Suppressor macrophage (primary cell): Measurements from ENCODE around the gene ZDHHC18.

Experiments used
- DNase-seq, 4 experiments: peaks; one replicate each; pipeline ENCODE4 v3.0.0-alpha.2; 2020 to 2022
- total RNA-seq, 17 experiments: gene quantifications; one replicate each; lab custom pipeline; 2026; ENCODE audit warnings: mixed read lengths in 6 of 17, inconsistent platforms in 3 of 17; lab: John Stamatoyannopoulos, UW

The ZDHHC18 gene, protein sequence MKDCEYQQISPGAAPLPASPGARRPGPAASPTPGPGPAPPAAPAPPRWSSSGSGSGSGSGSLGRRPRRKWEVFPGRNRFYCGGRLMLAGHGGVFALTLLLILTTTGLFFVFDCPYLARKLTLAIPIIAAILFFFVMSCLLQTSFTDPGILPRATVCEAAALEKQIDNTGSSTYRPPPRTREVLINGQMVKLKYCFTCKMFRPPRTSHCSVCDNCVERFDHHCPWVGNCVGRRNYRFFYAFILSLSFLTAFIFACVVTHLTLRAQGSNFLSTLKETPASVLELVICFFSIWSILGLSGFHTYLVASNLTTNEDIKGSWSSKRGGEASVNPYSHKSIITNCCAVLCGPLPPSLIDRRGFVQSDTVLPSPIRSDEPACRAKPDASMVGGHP
- total RNA-seq = 15.0 to 43.2 (median 27.0) reads per million in 17 experiments

DNA sequence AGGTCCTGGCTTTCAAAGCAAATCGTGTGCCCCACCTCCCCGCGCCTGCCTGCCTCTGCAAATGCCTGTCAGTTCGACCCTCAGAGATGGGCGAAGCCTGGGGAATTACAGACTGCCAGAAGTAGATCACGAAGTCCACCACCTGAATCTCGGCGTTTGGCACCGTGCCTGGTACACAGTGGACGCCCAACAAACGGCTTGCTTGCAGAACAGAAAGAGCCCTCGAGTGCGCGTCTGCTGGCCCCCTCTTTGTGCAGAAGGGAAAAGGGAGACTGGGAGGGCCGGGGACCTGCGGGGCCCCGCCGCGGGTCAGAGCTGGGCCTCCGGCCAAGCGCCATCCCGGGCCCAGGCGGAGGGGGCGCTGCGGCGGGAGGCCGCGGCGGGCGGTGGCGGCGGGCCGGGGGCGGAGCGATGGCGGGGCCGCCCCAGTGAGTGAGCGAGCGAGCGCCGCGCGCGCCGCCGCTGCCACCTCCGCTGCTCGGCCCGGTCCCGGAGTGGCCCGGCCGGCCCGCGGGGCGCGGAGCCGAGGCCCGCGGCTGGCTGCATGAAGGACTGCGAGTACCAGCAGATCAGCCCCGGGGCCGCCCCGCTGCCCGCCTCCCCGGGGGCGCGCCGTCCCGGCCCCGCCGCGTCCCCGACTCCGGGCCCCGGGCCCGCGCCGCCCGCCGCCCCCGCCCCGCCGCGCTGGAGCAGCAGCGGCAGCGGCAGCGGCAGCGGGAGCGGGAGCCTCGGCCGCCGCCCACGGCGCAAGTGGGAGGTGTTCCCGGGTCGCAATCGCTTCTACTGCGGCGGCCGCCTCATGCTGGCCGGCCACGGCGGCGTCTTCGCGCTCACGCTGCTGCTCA, at the start of gene ZDHHC18:
Gene ZDHHC18, plus strand, starts transcription at position 428 of the 845 bp plus-strand sequence. Its CDS starts 117 bp downstream, at position 545.
- peak; percentile 77 to 94 (median 87) for DNase-seq

DNA sequence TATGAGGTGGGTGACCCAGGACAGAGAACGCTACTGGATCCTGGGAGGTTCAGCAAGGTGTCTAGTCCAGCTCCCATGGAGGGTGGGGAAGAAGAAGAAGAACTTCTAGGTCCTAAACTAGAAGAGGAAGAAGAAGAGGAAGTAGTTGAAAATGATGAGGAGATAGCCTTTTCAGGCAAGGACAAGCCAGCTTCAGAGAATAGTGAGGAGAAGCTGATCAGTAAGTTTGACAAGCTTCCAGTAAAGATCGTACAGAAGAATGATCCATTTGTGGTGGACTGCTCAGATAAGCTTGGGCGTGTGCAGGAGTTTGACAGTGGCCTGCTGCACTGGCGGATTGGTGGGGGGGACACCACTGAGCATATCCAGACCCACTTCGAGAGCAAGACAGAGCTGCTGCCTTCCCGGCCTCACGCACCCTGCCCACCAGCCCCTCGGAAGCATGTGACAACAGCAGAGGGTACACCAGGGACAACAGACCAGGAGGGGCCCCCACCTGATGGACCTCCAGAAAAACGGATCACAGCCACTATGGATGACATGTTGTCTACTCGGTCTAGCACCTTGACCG, 47.3 kb upstream of the ZDHHC18 start:
- DNase-seq = peak in 2 of 4 experiments; percentile 9 to 25

DNA sequence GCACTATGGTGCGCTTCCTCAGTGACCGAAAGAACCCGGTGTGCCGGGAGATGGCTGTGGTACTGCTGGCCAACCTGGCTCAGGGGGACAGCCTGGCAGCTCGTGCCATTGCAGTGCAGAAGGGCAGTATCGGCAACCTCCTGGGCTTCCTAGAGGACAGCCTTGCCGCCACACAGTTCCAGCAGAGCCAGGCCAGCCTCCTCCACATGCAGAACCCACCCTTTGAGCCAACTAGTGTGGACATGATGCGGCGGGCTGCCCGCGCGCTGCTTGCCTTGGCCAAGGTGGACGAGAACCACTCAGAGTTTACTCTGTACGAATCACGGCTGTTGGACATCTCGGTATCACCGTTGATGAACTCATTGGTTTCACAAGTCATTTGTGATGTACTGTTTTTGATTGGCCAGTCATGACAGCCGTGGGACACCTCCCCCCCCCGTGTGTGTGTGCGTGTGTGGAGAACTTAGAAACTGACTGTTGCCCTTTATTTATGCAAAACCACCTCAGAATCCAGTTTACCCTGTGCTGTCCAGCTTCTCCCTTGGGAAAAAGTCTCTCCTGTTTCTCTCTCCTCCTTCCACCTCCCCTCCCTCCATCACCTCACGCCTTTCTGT, 46.0 kb upstream of the ZDHHC18 start:
- DNase-seq = no peak

DNA sequence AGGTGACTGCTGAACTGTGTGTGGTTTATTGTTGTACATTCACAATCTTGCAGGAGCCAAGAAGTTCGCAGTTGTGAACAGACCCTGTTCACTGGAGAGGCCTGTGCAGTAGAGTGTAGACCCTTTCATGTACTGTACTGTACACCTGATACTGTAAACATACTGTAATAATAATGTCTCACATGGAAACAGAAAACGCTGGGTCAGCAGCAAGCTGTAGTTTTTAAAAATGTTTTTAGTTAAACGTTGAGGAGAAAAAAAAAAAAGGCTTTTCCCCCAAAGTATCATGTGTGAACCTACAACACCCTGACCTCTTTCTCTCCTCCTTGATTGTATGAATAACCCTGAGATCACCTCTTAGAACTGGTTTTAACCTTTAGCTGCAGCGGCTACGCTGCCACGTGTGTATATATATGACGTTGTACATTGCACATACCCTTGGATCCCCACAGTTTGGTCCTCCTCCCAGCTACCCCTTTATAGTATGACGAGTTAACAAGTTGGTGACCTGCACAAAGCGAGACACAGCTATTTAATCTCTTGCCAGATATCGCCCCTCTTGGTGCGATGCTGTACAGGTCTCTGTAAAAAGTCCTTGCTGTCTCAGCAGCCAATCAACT, 45.2 kb upstream of the ZDHHC18 start:
- DNase-seq = no peak

DNA sequence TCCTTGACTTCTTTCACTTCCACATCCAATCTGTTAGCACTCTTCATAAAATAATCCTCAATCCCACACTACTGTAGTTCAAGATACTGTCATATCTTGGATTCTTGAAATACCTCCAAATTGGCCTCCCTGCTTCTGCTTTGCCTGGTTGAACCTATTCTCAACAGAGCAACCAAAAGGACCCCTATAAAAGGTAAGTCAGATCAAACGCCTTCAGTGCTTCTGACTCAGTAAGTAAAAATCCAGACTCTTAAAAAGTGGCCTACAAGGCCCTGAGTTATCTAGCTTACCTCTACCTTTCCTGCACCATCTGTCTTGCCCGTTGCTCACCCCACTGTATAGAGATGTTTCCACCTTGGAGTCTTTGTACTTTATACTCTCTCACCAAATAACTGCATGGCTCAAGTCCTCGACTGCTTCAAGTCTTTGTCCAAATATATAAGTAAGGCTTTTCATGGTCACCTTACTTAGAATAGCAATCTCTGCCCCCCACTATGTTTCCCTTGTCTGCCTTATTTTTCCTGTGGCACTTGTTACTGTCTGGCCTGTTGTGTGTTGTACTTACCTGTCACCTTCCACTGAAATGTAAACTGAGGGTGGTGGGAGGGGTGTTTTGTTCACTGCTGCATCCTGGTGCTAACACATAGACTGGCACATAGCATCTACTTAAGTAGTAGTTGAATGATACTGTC, 43.8 kb upstream of the ZDHHC18 start:
- no peak for DNase-seq

DNA sequence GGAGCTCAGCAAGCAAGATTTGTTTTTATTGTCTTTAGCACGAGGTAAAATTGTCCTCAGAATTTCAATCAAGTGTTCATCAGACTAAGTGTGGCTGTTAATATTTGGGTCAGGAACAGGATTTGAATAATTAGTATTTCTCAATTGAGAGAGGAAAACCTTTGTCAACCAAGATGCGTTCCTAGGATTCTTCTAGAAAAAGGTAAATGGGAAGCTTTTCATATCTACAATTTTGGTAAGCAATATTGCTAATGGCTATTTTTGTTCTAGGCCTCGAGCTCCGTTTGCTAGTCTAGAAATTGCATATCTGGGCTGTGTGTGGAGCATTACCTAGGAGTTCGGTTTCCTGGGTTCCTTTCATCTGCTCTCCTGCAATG, 42.9 kb upstream of the ZDHHC18 start:
- DNase-seq = no peak

DNA sequence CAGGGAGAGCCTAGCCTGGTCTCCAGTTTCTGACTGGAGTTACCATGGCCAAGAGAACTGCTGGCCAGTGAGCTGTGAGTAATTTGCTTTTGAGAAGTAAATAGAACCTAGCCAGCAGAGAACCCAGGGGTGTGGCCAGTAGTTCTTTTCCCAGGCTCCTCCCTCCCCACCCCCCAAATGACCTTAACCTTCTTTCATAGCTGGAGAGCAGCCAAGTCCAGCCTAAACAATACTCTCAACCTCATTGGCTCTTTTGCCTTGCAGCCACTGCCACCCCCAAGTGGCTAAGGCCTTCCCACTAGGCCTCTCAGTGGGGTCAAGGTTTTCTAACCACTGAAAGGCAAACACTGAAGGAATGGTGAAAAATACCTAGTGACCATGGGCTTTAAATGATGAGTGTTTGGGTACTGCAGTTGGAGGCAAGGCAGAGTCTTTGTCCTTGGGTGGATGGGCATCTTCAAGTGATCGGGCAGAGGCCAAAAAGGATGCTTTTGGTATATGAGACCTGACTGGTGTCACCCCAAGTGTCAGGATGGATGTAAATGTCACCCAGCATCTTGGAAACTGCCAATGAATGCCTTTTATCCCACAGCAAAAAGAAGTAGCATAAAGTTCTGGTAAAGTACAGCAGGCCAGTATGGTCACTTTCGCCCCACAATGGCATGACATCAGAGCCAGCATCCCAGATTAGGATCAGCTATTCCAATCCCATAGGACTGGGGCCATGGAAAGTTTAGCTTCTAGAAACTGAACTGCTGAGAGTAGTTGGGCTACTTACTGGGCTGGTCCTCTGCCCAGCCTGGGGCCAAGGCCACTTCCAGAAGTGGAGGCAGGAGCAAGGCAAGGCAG, 42.2 kb upstream of the ZDHHC18 start:
- DNase-seq = peak in 3 of 4 experiments; percentile 34 to 56 (median 36)

DNA sequence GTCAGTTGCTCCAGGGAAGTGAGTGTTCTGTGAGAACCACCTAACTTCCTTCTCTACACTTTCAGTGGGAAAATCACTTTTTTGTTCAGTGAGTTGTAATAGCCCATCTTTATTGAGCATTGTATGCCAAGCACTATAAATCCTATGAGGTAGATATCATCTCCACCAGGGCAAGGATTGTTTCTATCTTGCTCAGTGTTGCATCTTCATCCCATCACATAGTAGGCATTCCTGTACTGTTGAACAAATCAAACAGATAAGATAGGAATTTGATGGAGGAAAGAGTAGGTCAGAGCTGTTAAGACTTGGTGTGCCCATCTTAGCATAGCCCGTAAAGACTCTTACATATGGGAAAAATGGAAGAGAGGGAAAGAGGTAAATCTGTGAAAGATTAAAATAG, 41.6 kb upstream of the ZDHHC18 start:
- DNase-seq = no peak

DNA sequence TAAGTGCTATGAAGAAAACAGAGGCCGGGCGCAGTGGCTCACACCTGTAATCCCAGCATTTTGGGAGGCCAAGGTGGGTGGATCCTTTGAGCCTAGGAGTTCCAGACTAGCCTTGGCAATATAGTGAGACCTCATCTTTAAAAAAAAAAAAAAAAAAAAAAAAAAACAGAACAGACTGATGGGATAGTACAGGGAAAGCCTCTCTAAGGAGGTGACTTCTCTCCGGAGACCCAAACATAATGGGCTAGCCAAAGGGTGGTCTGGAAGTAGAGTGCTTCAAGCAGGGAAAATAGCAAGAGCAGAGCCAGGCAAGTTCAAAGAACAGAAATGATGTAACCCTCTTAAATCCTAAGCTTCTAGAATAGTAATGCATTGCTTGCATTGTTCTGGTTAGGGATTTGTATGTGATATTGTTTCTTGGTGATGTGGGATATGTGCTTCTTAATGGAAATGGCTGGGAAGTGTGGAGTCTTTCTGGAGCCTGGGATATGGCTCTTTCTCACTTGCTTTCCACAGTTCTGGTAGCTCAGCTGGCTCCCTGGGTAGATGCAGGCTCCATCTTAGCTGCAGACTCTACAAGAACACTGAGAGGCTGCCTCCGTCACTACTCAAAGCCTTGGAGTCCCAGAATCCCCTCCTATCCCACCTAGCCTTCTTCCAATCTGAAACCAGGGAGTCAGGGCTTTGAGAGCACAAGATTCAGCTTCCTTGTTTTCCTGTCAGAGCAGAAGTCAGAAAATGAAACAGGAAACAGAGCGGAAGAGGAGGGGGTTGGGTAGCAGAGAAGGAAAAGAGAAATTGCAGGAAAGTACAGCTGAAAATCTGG, 40.7 kb upstream of the ZDHHC18 start:
- DNase-seq = peak; percentile 65 to 83 (median 82)

DNA sequence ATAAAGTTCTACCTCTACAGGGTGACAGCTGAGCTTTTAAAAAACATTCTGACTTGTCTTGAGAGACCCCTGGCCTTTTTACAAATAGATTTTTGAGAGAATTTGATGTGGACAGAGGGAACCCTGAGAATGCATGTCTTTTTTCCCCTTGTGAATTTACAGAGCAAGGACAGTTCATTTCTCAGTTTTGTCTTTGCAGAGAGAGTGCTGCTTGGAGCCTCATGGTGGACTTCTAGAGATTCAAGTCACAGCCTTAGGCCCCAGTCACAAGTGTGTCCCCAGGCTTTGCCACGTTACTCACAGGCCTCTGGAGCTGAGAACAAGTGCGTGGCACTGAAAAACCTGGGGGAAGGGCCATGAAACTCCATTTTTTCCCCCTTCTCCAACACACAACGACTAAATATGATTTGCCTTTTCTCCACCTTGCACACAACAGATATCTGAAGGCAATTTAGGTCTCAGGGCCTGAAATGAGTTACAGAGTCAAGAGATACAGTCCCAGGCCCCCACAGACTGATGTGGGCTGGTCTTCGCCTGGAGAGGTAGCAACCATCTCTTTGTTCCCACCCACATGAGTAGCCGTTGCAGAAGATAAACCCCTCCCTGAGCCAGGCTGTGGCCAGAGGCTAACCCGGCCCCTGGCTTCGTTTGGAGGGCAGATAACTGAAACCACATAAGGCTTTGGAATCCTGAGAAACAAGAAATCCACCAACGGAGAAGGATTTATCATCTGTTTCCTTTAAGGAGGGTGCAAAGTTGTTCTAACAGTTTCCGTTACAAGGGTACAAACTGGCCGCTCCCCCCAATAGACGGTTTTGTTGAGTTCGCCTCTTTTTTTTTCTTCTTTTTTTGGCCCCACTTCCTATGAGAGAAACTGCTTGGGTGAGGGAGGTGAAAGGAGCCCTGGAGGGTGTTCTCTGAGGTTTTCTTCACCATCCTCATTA, 39.8 kb upstream of the ZDHHC18 start:
- DNase-seq = peak; percentile 42 to 78 (median 68)

DNA sequence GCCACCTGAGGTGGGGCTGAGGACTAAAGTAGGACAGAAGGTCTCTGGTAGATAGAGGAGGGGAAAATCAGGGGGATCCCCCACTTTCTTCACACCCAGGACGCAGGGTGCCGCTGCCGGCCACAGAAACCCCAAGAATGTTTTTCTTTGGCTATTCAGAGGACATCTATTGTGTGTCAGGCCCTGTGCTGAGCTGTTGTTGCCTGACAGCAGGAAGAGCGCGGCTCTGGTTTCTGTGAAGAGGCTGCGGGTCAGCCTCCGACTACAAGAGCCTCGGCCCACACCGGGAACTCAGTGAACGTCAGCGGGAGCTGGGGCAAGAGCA, 39.1 kb upstream of the ZDHHC18 start:
- peak in 1 of 4 experiments; percentile 23 for DNase-seq

DNA sequence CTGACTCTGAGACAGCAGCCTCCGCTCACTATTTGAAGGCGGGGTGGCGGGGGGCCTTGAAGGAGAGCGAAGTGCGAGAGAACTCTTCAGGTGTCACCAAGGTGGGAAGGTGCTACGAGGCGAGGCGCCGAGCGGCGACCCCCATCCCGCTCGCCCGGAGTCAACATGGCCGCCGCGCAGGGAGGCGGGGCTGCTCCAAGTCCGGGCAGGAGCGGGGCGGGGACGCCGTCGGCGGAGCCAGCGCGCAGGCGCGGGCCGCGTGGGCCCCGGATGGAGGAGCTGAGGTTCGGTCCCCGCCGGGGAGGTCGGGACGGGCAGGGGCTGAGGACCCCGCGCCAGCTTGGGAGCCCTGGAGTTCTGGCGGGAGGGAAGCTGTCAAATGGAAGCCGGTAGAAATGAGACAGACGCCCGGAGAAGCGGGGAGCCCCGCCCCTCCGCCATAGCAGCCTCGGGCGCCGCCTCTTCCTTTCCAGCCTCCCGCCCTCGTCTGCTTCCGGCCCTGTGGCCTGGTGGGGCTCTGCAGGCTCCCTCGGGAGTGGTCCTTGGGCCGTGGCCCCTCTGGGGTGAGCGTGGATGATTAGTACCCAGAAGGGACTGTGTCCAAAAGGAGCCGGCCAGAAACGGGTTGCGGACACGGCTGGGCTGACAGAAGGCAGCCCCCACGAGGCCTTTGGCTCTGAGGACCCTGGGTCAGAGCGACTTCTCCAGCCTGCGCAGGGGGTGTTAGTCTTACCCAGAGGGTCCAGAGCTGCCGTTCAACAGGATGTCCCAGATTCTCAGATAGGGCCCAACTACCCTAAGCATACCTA, 38.6 kb upstream of the ZDHHC18 start, which contains the start of gene PIGV:
Gene PIGV, plus strand, starts transcription at position 245 of the 809 bp plus-strand sequence. CDS start 2,866 bp downstream, outside the sequence.
- peak; percentile 89 to 96 (median 92) for DNase-seq

DNA sequence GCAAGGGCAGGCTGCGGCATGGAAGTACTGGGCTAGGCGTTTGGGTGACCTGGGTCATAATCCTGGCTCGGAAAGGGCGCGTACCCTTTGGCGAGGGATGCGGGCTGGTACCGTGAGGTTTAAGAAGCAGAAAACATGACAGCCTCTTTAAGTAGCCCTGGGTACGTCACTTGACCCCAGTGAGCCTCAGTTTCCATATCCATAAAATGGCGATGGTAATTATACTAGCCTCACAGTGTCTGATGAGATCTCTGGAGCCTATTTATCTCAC, 38.0 kb upstream of the ZDHHC18 start:
- DNase-seq = peak in 2 of 4 experiments; percentile 24 to 29

DNA sequence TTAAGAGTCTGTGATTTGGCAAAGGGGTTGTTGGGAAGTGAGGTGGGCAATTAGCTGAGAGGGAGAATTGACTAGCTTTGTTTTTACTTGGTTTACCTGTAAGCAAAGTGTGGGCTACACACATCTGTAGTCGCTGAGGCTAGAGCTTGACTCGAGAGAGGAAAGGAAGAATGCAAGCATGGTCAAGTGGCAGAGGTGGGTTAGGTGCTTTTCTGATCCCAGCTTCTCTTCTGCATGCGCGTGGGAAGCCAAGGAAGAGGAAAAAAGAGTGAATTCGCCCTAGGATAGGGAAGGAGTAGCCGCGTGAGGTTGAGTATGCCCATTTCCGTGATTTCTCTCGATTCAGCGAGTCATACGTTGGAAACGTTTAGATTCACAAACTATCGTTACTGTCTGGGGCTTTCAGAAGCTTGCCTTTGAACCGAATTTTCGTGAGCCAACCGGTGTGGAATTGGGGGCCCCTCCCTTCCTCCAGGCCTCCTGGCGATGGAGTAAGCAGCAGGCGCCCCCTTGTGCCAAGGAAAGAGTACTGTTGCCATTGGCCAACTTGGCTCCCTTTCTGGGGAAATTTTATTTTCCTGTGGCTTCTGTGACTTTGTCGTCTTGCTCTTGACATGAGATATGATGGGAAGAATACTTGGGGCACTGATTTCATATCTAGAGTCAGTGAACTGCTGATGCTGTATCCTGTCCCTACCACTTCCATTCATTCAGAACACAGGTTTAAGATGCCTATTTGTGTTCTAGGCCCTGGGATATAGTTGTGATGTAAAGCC, 37.5 kb upstream of the ZDHHC18 start:
- DNase-seq = peak; percentile 80 to 91 (median 87)

DNA sequence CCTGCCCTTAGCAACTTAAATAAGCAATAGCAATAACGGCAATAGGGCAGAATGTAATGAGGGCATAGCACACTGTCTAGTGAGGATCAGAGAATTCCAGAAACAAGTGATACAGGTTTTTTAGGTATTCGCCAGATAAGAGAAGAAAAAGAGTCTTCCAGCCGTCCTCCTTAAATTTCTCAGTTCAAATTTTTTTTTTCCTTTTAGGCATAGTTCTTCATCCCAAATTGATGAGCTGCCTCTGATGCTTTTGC, 36.9 kb upstream of the ZDHHC18 start:
- no peak for DNase-seq

DNA sequence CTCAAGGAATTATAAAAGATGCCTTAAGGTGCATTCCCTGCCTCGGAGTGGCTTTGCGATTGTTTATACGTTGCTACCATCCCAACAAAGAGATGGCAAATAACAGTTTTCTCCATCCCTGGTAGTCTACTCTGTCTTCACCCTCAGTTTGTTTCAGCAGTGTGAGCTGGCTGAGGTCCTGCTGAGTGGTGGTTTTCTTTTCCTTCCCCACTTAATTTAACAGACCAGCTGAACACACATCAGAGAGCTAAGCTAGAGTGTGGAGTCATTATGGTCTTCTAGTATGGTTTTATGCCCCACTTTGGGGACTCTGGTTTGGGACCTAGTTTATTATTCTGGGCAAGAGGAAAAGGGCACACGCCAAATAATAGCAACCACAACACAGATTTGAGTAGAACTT, 36.6 kb upstream of the ZDHHC18 start:
- no peak for DNase-seq

DNA sequence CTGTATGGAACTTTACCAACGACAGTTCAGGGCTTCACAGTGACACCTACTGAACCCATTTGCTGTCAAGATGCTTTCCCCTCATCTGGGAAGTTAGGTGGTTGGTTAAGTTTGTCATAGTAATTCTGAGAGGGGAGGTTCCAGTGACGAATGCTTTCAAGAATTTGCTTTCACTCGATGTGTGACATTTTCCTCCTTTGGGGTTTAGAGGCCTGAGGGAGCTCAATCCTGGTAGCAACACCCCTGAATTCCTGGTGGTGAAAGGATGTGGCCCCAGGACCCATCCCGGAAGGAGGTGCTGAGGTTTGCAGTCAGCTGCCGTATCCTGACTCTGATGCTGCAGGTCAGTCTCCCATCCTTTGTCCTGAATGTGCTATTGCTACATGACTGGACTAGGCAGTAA, 35.9 kb upstream of the ZDHHC18 start:
- DNase-seq = no peak
